HG03575 (cell line): ENCODE data around the gene DPM2.

Experiments
- ATAC-seq: cut with Tn5 transposase; IDR thresholded peaks from one replicate; pipeline ENCODE4 v1.9.1; 2021; ENCODE audit not compliant: unreplicated experiment, insufficient number of reproducible peaks, low FRiP score; ENCODE audit errors: extremely low read depth

Gene DPM2

GRCh38 chr9:127925959-127926905 is 11.4 kb downstream of the DPM2 start:
- no peak for ATAC-seq

GRCh38 chr9:127924736-127925444 is 12.8 kb downstream of the DPM2 start:
- ATAC-seq, result no peak

- ATAC-seq, result no peak
Measured at GRCh38 chr9:127923771-127924170, 13.9 kb downstream of the DPM2 start.

GRCh38 chr9:127923046-127923445 is 14.6 kb downstream of the DPM2 start:
- ATAC-seq, result no peak

GRCh38 chr9:127921557-127922120 is 16.0 kb downstream of the DPM2 start:
- no peak for ATAC-seq

- no peak for ATAC-seq
Measured at GRCh38 chr9:127920794-127921193, 16.9 kb downstream of the DPM2 start.

GRCh38 chr9:127919253-127919815 is 18.3 kb downstream of the DPM2 start:
- no peak for ATAC-seq

GRCh38 chr9:127918183-127919107 is 19.2 kb downstream of the DPM2 start:
- ATAC-seq, result no peak

GRCh38 chr9:127917603-127918002 is 20.1 kb downstream of the DPM2 start:
- ATAC-seq, result no peak

GRCh38 chr9:127916720-127917581 is 20.7 kb downstream of the DPM2 start, which contains the start of gene ST6GALNAC4:
Gene ST6GALNAC4 (minus strand): TSS chr9:127917041. CDS start chr9:127916419, 622 bp downstream.
- no peak for ATAC-seq

- ATAC-seq, result no peak
Measured at GRCh38 chr9:127915801-127916719, 21.6 kb downstream of the DPM2 start.

GRCh38 chr9:127915325-127915752 is 22.3 kb downstream of the DPM2 start:
- no peak for ATAC-seq

GRCh38 chr9:127913682-127914081 is 24.0 kb downstream of the DPM2 start:
- ATAC-seq, result no peak

GRCh38 chr9:127912882-127913281 is 24.8 kb downstream of the DPM2 start:
- no peak for ATAC-seq

GRCh38 chr9:127912296-127912695 is 25.4 kb downstream of the DPM2 start:
- no peak for ATAC-seq

GRCh38 chr9:127910613-127911205 is 26.9 kb downstream of the DPM2 start:
- ATAC-seq, result no peak
